HG02798 (cell line): ENCODE data around the gene PXDC1.
"Not testable (repeated sequence)": the region's sequence is repeated elsewhere in the genome, so short reads cannot be mapped to it uniquely, and the experiment has no call there.

Experiments
- ATAC-seq: cut with Tn5 transposase; IDR thresholded peaks from one replicate; pipeline ENCODE4 v1.9.1; 2021; ENCODE audit warnings: mild to moderate bottlenecking; ENCODE audit not compliant: unreplicated experiment, poor library complexity

The PXDC1 gene

GRCh38 chr6:3784423-3784822, 32.9 kb upstream of the PXDC1 start:
- ATAC-seq = no peak

- no peak for ATAC-seq
Measured at GRCh38 chr6:3782876-3783832, 31.6 kb upstream of the PXDC1 start.

GRCh38 chr6:3781504-3781903, 30.0 kb upstream of the PXDC1 start:
- ATAC-seq = no peak

- no peak for ATAC-seq
Measured at GRCh38 chr6:3779574-3779849, 28.0 kb upstream of the PXDC1 start.

- no peak for ATAC-seq
Measured at GRCh38 chr6:3778701-3779573, 27.4 kb upstream of the PXDC1 start.

- ATAC-seq = no peak
Measured at GRCh38 chr6:3777730-3778461, 26.4 kb upstream of the PXDC1 start.

- no peak for ATAC-seq
Measured at GRCh38 chr6:3776881-3777507, 25.5 kb upstream of the PXDC1 start.

- no peak for ATAC-seq
Measured at GRCh38 chr6:3775847-3776246, 24.3 kb upstream of the PXDC1 start.

GRCh38 chr6:3775386-3775785, 23.9 kb upstream of the PXDC1 start:
- no peak for ATAC-seq

GRCh38 chr6:3773678-3774298, 22.3 kb upstream of the PXDC1 start:
- no peak for ATAC-seq

- not testable (repeated sequence) for ATAC-seq
Measured at GRCh38 chr6:3772127-3772999, 20.9 kb upstream of the PXDC1 start.

- ATAC-seq = no peak
Measured at GRCh38 chr6:3771407-3772011, 20.0 kb upstream of the PXDC1 start.

- no peak for ATAC-seq
Measured at GRCh38 chr6:3770023-3770720, 18.7 kb upstream of the PXDC1 start.

GRCh38 chr6:3769610-3770009, 18.1 kb upstream of the PXDC1 start:
- ATAC-seq = no peak

GRCh38 chr6:3768502-3768901, 17.0 kb upstream of the PXDC1 start:
- ATAC-seq = no peak

GRCh38 chr6:3767483-3767882, 16.0 kb upstream of the PXDC1 start:
- not testable (repeated sequence) for ATAC-seq

GRCh38 chr6:3766214-3766613, 14.7 kb upstream of the PXDC1 start:
- ATAC-seq = no peak

GRCh38 chr6:3765415-3765814, 13.9 kb upstream of the PXDC1 start:
- ATAC-seq = no peak
